Uterus (tissue), 4 donors: ENCODE results near the gene SGCE. TPM values are rescaled to one million over a fixed set of nuclear protein-coding genes. Genes with fewer than 3 reads are reported as not detected.
A peak's percentile ranks its signal among the peaks of the same experiment; 100 is the strongest.

Source experiments
- DNase-seq, 2 donors: peaks; one replicate each; pipeline ENCODE4 v3.0.0-alpha.2; 2019 to 2020
- H3K27ac ChIP-seq, 2 donors: fragments of 200-600 bp; sonication (generic); 1 replicate in 1 of 2; 2 replicates in 1 of 2; pipeline ENCODE4 v1.5.1; 2016 to 2018
- H3K27me3 ChIP-seq, 2 donors: fragments of 200-600 bp; sonication (generic); one replicate each; pipeline ENCODE4 v1.5.1; 2018 to 2019; ENCODE audit warnings: control low read depth in 1 of 2
- H3K36me3 ChIP-seq, 2 donors: fragments of 200-600 bp; sonication (generic); one replicate each; pipeline ENCODE4 v1.5.1; 2019; ENCODE audit warnings: control low read depth in 1 of 2
- H3K4me1 ChIP-seq, 2 donors: fragments of 200-600 bp; sonication (generic); one replicate each; pipeline ENCODE4 v1.5.1; 2018 to 2019; ENCODE audit warnings: control low read depth in 1 of 2
- H3K4me3 ChIP-seq, 2 donors: fragments of 200-600 bp; sonication (generic); 1 replicate in 1 of 2; 2 replicates in 1 of 2; pipeline ENCODE4 v1.5.1; 2018 to 2019; ENCODE audit warnings: mild to moderate bottlenecking in 1 of 2
- H3K9me3 ChIP-seq, 2 donors: fragments of 200-600 bp; sonication (generic); one replicate each; pipeline ENCODE4 v1.5.1; 2019; ENCODE audit warnings: control low read depth in 1 of 2
- CTCF ChIP-seq, 4 experiments: fragments of 200-600 bp in 2 of 4; fragments of 450-650 bp in 2 of 4; sonication (generic) in 2 of 4; IDR thresholded peaks; one replicate each; pipeline ENCODE4 v1.5.1; 2016 to 2019; ENCODE audit warnings: antibody characterized with exemption in 4 of 4, mild to moderate bottlenecking in 2 of 4, moderate library complexity in 1 of 4
- POLR2A ChIP-seq, 2 donors: fragments of 450-650 bp; IDR thresholded peaks; one replicate each; pipeline ENCODE4 v1.6.1; 2016; ENCODE audit warnings: antibody characterized with exemption in 2 of 2, mild to moderate bottlenecking in 1 of 2, moderate library complexity in 1 of 2
- intact Hi-C: fragments of 100-400 bp; cut with DNase I; formaldehyde crosslinking; loops from one replicate; pipeline ENCODE4 v1.15.1; 2023; ENCODE audit warnings: low total_unique reads
- total RNA-seq, 4 donors: library from RNA; depleted of rRNA in 3 of 4; stranded (reverse); fragments of >200 nt in 3 of 4; gene quantifications; one replicate each; pipeline versions ENCODE4 v1.1.0 to v1.2.4, GENCODE V29; 2014 to 2023
- donor health status: DM: yes; HTN: yes; CAD: no.

The SGCE gene
- total RNA-seq, 4 donors from 2014 or later: 118 to 790 (median 182) TPM

- Histone ChIP-seq H3K36me3 (no peaks in the 10 kb centered on the region), H3K4me1 (no peaks in the 10 kb centered on the region), H3K27ac (no peak overlapping the region), H3K9me3 (no peaks in the 10 kb centered on the region), H3K4me3 (no peak overlapping the region), H3K27me3 (no peaks in the 10 kb centered on the region)
- intact Hi-C loops: no loop called here
- TF ChIP-seq POLR2A (IDR thresholded peaks at IDR 0.05) (no peak), CTCF (IDR thresholded peaks at IDR 0.05) (no peak)
- no peak for DNase-seq
These were observed 9.5 kb upstream of the SGCE start for GRCh38 chr7:94665426-94665825.

- intact Hi-C loops: no loop called here
- H3K9me3 ChIP-seq: no peaks in the 10 kb centered on the region
- H3K27ac ChIP-seq: no peak overlapping the region
- DNase-seq: no peak
- no peaks in the 10 kb centered on the region for H3K27me3 ChIP-seq
- no peaks in the 10 kb centered on the region for H3K36me3 ChIP-seq
- H3K4me1 ChIP-seq: no peaks in the 10 kb centered on the region
- no peak overlapping the region for H3K4me3 ChIP-seq
- TF ChIP-seq CTCF (IDR thresholded peaks at IDR 0.05) (no peak), POLR2A (IDR thresholded peaks at IDR 0.05) (no peak)
These were observed 8.1 kb upstream of the SGCE start for GRCh38 chr7:94664023-94664422.

- no peaks in the 10 kb centered on the region for H3K36me3 ChIP-seq
- TF ChIP-seq POLR2A (IDR thresholded peaks at IDR 0.05) (no peak), CTCF (IDR thresholded peaks at IDR 0.05) (no peak)
- no peak overlapping the region for H3K4me3 ChIP-seq
- H3K4me1 ChIP-seq: no peaks in the 10 kb centered on the region
- H3K9me3 ChIP-seq: no peaks in the 10 kb centered on the region
- DNase-seq: no peak
- no peaks in the 10 kb centered on the region for H3K27me3 ChIP-seq
- intact Hi-C loops: no loop called here
- no peak overlapping the region for H3K27ac ChIP-seq
These were observed 6.6 kb upstream of the SGCE start for GRCh38 chr7:94662548-94662947.

GRCh38 chr7:94660006-94660405 lies 4.1 kb upstream of the SGCE start:
- TF ChIP-seq POLR2A (IDR thresholded peaks at IDR 0.05): no peak
- TF ChIP-seq CTCF (IDR thresholded peaks at IDR 0.05): no peak
- Histone ChIP-seq H3K36me3 (no peaks in the 10 kb centered on the region), H3K27me3 (no peaks in the 10 kb centered on the region), H3K27ac (no peak overlapping the region), H3K4me3 (no peak overlapping the region), H3K9me3 (no peaks in the 10 kb centered on the region), H3K4me1 (no peaks in the 10 kb centered on the region)
- DNase-seq: no peak
- intact Hi-C loops: no loop called here

- intact Hi-C loops: no loop called here
- H3K27me3 ChIP-seq: no peaks in the 10 kb centered on the region
- no peak for DNase-seq
- H3K4me1 ChIP-seq: no peaks in the 10 kb centered on the region
- peak overlapping the region; percentile 66 to 78 for H3K27ac ChIP-seq
- H3K4me3 ChIP-seq: peak overlapping the region in 1 of 2 donors; percentile 46
- TF ChIP-seq CTCF (IDR thresholded peaks at IDR 0.05) (no peak), POLR2A (IDR thresholded peaks at IDR 0.05) (no peak)
- H3K36me3 ChIP-seq: no peaks in the 10 kb centered on the region
- no peaks in the 10 kb centered on the region for H3K9me3 ChIP-seq
These were observed 2.9 kb upstream of the SGCE start for GRCh38 chr7:94658826-94659225.
